Mucosa of descending colon (tissue), 3 donors: ENCODE measurements around the gene FHAD1. TPM values are rescaled to one million over a fixed set of nuclear protein-coding genes. Genes with fewer than 3 reads are reported as not detected.
A peak's percentile ranks its signal among the peaks of the same experiment; 100 is the strongest.

Experiments used
- ATAC-seq: fragments of 200-7000 bp; cut with Tn5 transposase; one replicate; pipeline ENCODE4 v1.9.1; 2020; ENCODE audit warnings: mild to moderate bottlenecking, moderate library complexity
- DNase-seq, 3 donors: peaks; one replicate each; pipeline ENCODE4 v3.0.0-alpha.2; 2020
- H3K36me3 ChIP-seq: fragments of 200-600 bp; one replicate; pipeline ENCODE4 v1.8.0; 2021; ENCODE audit warnings: low read depth, mild to moderate bottlenecking
- H3K4me1 ChIP-seq: fragments of 200-600 bp; one replicate; pipeline ENCODE4 v1.8.0; 2021; ENCODE audit warnings: low read depth, mild to moderate bottlenecking
- H3K4me3 ChIP-seq: fragments of 200-600 bp; one replicate; pipeline ENCODE4 v1.8.0; 2021; ENCODE audit warnings: mild to moderate bottlenecking
- H3K9me3 ChIP-seq: fragments of 200-600 bp; one replicate; pipeline ENCODE4 v1.8.0; 2021; ENCODE audit warnings: mild to moderate bottlenecking
- CTCF ChIP-seq: fragments of 200-600 bp; IDR thresholded peaks from one replicate; pipeline ENCODE4 v1.8.0; 2022; ENCODE audit warnings: antibody characterized with exemption, mild to moderate bottlenecking
- intact Hi-C, 2 donors: fragments of 100-400 bp; cut with DNase I in 1 of 2; cut with micrococcal nuclease in 1 of 2; formaldehyde crosslinking; loops; one replicate each; pipeline versions ENCODE4 v1.11.0 to v1.11.1; 2022; cut with DNase I, micrococcal nuclease
- total RNA-seq, 3 donors: library from RNA; stranded (reverse); fragmentation: NEBNext Ultra II Directional in 2 of 3; extraction: Animal tissue kit (Norgen Biotek cat#: 25700) in 2 of 3; gene quantifications; one replicate each; pipeline versions ENCODE4 v1.2.1 to v1.2.4, GENCODE V29; 2021 to 2023
- donor health status: DM: no; HTN: no; CAD: no; lungs with moderate emphysema.
- donor health status: DM: no; HTN: no; CAD: no.
- donor health status: DM: no; HTN: yes; CAD: no.

FHAD1 gene
- total RNA-seq, 3 donors from 2014 or later: 0.89 to 1.9 (median 0.99) TPM

GRCh38 chr1:15320267-15320666 is 73.2 kb downstream of the FHAD1 start:
- H3K36me3 ChIP-seq: no peaks in the 10 kb centered on the region
- intact Hi-C loops: loop anchor here (5.0 kb wide), 2 partner anchors 92 to 112 kb away; no protein-coding TSS in a partner anchor
- TF ChIP-seq CTCF: no peak
- DNase-seq (no peak), ATAC-seq (no peak)
- no peak overlapping the region for H3K4me3 ChIP-seq
- no peaks in the 10 kb centered on the region for H3K9me3 ChIP-seq
- peaks cover 12% of the 10 kb centered on the region for H3K4me1 ChIP-seq

GRCh38 chr1:15321601-15322000 is 74.6 kb downstream of the FHAD1 start:
- Histone ChIP-seq H3K9me3 (no peaks in the 10 kb centered on the region), H3K4me3 (no peak overlapping the region), H3K4me1 (peaks cover 12% of the 10 kb centered on the region), H3K36me3 (no peaks in the 10 kb centered on the region)
- no peak for ATAC-seq
- no peak for DNase-seq
- intact Hi-C loops: loop anchor here (5.0 kb wide), 2 partner anchors 91 to 111 kb away; no protein-coding TSS in a partner anchor
- no peak for TF ChIP-seq CTCF

GRCh38 chr1:15322648-15323350 is 75.8 kb downstream of the FHAD1 start:
- peaks cover 12% of the 10 kb centered on the region for H3K4me1 ChIP-seq
- H3K4me3 ChIP-seq: no peak overlapping the region
- no peaks in the 10 kb centered on the region for H3K9me3 ChIP-seq
- TF ChIP-seq CTCF: no peak
- DNase-seq (peak; percentile 64 to 82 (median 74)), ATAC-seq (peak; percentile 75)
- intact Hi-C loops: loop anchor here (5.0 kb wide), 2 partner anchors 90 to 110 kb away; no protein-coding TSS in a partner anchor
- no peaks in the 10 kb centered on the region for H3K36me3 ChIP-seq

GRCh38 chr1:15323351-15323988 is 76.4 kb downstream of the FHAD1 start:
- Histone ChIP-seq H3K4me1 (peaks cover 13% of the 10 kb centered on the region), H3K36me3 (no peaks in the 10 kb centered on the region), H3K4me3 (no peak overlapping the region), H3K9me3 (no peaks in the 10 kb centered on the region)
- ATAC-seq (peak; percentile 94), DNase-seq (peak; percentile 74 to 91 (median 79))
- intact Hi-C loops: loop anchor here (5.0 kb wide), 2 partner anchors 89 to 109 kb away; no protein-coding TSS in a partner anchor
- peak; percentile 95 for TF ChIP-seq CTCF

GRCh38 chr1:15323989-15324868 is 77.2 kb downstream of the FHAD1 start:
- ATAC-seq (peak; percentile 31), DNase-seq (no peak)
- intact Hi-C loops: loop anchor here (5.0 kb wide), 2 partner anchors 88 to 108 kb away; no protein-coding TSS in a partner anchor
- Histone ChIP-seq H3K4me3 (no peak overlapping the region), H3K4me1 (peaks cover 21% of the 10 kb centered on the region), H3K9me3 (no peaks in the 10 kb centered on the region), H3K36me3 (no peaks in the 10 kb centered on the region)
- no peak for TF ChIP-seq CTCF
